ENCODE measurements around the gene IFITM5.

IFITM5 gene

DNA sequence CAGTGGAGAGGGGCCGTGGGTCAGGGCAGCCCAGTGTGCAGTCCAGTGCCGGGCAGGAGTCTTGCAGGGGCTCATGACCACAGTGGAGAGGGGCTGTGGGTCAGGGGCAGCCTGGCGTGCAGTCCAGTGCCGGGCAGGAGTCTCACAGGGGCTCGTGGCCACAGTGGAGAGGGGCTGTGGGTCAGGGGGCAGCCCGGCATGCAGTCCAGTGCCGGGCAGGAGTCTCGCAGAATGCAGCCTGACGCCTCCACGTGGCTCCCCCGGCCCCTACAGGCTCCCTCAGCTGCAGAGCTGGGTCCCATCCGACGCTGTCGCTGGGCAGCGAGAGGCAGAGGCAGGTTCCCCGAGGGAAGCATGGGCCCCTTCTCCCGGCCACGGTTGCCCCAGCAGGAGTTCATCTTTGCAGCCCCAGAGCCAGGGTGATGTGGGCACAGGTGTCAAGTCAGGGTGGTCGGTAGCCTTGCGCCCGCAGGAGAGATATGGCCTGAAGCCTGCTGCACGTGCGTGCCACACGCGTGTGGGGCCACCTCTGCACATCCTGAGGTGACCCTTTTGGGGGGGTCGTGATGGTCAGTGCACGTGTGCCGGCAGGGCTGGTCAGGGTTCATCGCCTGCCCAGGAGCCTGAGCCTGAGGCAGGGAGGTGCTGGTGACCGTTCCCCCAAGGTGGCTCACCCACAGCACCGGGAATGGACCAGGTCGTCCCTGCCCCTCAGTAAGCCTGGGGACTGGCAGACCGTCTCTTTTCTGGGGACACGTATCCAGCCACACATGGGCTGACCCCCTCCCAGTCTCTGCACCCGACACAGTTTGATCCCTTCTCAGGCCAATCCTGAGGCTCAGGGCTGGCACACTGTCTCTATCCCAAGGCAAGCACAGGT, 2.9 kb downstream of the IFITM5 start:
- H3K27me3 ChIP-seq, result peaks cover 54% of the 10 kb centered on the region
- peak overlapping the region; percentile 27 for H3K27ac ChIP-seq

DNA sequence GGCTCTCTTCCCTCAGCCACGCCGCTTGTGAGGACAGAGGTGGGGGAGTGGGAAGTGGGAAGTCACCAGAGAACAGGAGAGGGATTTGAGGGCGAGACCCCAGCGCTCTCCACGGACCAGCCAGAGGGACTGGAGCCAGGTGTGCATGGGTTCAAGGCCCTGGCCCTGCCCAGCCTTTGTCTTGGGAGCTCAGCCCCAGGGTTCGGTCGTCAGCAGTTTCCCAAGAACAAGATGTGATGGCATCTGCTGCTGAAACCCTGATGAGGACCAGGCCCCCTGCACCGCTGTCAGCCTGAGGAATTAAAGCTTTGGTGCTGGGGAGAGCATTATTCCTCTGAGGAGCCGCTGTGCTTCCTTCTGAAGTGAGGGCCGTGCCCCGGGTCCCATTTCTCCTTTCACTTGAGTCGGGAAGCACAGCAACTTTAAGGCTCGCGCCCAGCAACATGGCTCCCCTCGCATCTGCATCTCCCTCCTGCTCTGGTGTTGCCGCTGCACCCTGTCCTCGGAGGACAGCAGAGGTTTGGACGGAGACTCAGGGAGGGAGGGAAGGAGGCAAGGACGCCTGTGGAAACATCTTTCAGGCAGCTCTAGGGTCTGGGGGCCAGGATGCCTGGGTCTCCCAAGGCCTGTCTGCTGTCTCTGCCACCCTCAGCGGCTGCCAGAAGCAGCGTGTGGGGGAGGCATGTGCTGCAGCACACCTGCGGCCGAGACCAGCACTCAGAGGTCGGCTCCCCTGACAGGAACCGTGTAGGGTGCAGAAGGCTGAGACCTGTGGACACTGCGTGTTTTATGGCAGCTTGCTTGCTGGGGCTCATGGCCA, 3.8 kb downstream of the IFITM5 start:
- TF ChIP-seq, protein P1, sequence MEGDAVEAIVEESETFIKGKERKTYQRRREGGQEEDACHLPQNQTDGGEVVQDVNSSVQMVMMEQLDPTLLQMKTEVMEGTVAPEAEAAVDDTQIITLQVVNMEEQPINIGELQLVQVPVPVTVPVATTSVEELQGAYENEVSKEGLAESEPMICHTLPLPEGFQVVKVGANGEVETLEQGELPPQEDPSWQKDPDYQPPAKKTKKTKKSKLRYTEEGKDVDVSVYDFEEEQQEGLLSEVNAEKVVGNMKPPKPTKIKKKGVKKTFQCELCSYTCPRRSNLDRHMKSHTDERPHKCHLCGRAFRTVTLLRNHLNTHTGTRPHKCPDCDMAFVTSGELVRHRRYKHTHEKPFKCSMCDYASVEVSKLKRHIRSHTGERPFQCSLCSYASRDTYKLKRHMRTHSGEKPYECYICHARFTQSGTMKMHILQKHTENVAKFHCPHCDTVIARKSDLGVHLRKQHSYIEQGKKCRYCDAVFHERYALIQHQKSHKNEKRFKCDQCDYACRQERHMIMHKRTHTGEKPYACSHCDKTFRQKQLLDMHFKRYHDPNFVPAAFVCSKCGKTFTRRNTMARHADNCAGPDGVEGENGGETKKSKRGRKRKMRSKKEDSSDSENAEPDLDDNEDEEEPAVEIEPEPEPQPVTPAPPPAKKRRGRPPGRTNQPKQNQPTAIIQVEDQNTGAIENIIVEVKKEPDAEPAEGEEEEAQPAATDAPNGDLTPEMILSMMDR (IDR thresholded peaks at IDR 0.05), result no peak
- peaks cover 51% of the 10 kb centered on the region for H3K27me3 ChIP-seq
- H3K4me1 ChIP-seq (ENCODE audit: control insufficient read depth in 1 of 2, insufficient read depth in 1 of 2, low read depth in 1 of 2, low read length in 1 of 2), result peaks cover 3 to 7% of the 10 kb centered on the region in 2 experiments
- H3K27ac ChIP-seq, result no peak overlapping the region
- no peak overlapping the region for H3K4me3 ChIP-seq (ENCODE audit: low read depth in 1 of 2, low read length in 1 of 2)
- no peaks in the 10 kb centered on the region for H3K9me3 ChIP-seq
- peaks cover 37% of the 10 kb centered on the region for H3K36me3 ChIP-seq

More for the DNA sequence above, 2.9 kb downstream of the IFITM5 start:
- Histone ChIP-seq H3K9me3 (no peaks in the 10 kb centered on the region), H3K4me3 (ENCODE audit: low read depth in 1 of 2, low read length in 1 of 2) (no peak overlapping the region), H3K4me1 (ENCODE audit: control insufficient read depth in 1 of 2, insufficient read depth in 1 of 2, low read depth in 1 of 2, low read length in 1 of 2) (no peaks in the 10 kb centered on the region), H3K36me3 (peaks cover 34% of the 10 kb centered on the region)
- TF ChIP-seq, protein P1 (IDR thresholded peaks at IDR 0.05), result no peak

DNA sequence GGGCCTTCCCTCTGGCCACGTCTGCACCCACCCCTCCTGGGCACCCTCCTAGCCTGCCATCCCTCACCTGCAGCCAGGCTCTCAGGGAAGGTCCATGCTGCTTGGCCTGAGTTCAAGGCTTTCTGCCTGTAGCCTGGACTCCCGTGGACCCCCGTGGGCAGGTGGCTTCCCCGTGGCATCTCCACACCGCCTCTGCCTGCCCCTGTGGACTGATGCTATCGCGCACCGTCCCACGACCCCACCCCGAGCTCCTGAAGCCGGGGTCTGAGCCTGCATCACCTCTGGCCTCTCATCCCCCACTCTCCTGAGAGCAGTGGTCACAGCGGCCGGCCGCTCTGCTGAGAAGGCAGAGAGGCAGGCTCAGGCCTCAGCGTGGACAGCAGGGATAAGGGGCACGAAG, 4.5 kb downstream of the IFITM5 start:
- Histone ChIP-seq H3K36me3 (peaks cover 37% of the 10 kb centered on the region), H3K27me3 (peaks cover 51% of the 10 kb centered on the region), H3K9me3 (no peaks in the 10 kb centered on the region), H3K4me1 (ENCODE audit: control insufficient read depth in 1 of 2, insufficient read depth in 1 of 2, low read depth in 1 of 2, low read length in 1 of 2) (peaks cover 11 to 15% of the 10 kb centered on the region in 2 experiments), H3K4me3 (ENCODE audit: low read depth in 1 of 2, low read length in 1 of 2) (no peak overlapping the region), H3K27ac (peak overlapping the region; percentile 5)
- TF ChIP-seq, protein P1 (IDR thresholded peaks at IDR 0.05), result no peak

DNA sequence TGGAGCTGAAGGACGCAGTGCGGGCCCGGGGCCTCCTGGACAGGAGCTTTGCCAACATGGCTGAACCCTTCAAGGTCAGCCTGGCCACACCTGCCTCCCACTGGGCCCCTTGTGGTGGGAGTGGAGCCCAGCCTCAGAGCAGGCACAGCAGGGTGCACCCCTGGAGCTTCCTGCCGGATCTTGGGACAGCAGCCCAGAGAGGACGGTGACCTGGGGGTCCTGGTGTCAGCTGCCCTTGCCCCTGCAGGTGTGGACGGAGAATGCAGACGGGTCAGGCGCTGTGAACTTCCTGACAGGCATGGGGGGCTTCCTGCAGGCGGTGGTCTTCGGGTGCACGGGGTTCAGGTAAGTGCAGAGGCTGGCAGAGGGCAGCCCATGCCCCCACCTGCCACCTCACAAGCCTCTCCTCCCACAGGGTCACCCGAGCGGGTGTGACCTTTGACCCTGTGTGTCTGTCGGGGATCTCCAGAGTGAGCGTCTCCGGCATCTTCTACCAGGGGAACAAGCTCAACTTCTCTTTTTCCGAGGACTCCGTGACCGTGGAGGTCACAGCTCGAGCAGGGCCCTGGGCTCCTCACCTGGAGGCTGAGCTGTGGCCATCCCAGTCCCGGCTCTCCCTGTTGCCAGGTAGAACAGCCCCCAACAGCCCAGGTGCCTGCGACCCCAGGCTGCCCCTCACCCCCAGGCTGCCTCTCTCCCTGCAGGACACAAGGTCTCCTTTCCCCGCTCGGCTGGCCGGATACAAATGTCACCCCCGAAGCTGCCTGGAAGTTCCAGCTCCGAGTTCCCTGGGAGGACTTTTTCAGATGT, 5.3 kb downstream of the IFITM5 start:
- Histone ChIP-seq H3K9me3 (no peaks in the 10 kb centered on the region), H3K4me1 (ENCODE audit: control insufficient read depth in 1 of 2, insufficient read depth in 1 of 2, low read depth in 1 of 2, low read length in 1 of 2) (peaks cover 13 to 19% of the 10 kb centered on the region in 2 experiments), H3K36me3 (peaks cover 37% of the 10 kb centered on the region), H3K4me3 (ENCODE audit: low read depth in 1 of 2, low read length in 1 of 2) (no peak overlapping the region), H3K27ac (no peak overlapping the region), H3K27me3 (peaks cover 51% of the 10 kb centered on the region)
- TF ChIP-seq, protein P1 (IDR thresholded peaks at IDR 0.05), result no peak

DNA sequence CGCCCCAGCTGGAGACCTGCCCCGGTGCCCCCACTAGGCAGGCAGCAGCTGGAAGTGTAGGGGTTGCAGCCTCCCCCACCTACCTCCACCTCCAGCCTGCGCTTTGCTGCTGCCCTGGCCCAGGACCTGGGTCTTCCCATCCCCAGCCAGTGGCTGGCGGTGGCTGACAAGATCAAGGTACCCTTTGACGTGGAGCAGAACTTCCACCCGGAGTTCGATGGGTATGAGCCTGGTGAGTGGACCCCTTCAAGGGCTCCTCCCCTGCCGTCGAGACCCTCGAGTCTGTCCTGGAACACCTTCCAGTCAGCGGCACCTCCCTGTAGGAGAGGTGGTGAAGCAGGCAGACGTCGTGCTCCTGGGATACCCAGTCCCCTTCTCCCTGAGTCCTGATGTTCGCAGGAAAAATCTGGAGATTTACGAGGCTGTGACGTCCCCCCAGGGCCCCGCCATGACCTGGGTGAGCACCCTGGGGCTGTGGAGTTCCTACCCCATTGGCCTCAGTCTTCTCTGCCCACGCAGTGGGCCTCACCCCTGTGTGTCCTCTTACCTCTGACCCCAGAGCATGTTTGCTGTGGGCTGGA, 6.0 kb downstream of the IFITM5 start:
- H3K36me3 ChIP-seq, result peaks cover 37% of the 10 kb centered on the region
- H3K27ac ChIP-seq, result no peak overlapping the region
- TF ChIP-seq, protein P1 (IDR thresholded peaks at IDR 0.05), result no peak
- peaks cover 13 to 20% of the 10 kb centered on the region in 2 experiments for H3K4me1 ChIP-seq (ENCODE audit: control insufficient read depth in 1 of 2, insufficient read depth in 1 of 2, low read depth in 1 of 2, low read length in 1 of 2)
- H3K4me3 ChIP-seq (ENCODE audit: low read depth in 1 of 2, low read length in 1 of 2), result no peak overlapping the region
- no peaks in the 10 kb centered on the region for H3K9me3 ChIP-seq
- peaks cover 46% of the 10 kb centered on the region for H3K27me3 ChIP-seq

Data from neutrophil (primary cell).